HuH-7.5 (cell line): ENCODE data around the gene ATOH1.

Experiments used
- DNase-seq: peaks from one replicate; pipeline ENCODE4 v3.0.0; 2011; ENCODE audit warnings: low spot score

ATOH1 gene, protein sequence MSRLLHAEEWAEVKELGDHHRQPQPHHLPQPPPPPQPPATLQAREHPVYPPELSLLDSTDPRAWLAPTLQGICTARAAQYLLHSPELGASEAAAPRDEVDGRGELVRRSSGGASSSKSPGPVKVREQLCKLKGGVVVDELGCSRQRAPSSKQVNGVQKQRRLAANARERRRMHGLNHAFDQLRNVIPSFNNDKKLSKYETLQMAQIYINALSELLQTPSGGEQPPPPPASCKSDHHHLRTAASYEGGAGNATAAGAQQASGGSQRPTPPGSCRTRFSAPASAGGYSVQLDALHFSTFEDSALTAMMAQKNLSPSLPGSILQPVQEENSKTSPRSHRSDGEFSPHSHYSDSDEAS

DNA sequence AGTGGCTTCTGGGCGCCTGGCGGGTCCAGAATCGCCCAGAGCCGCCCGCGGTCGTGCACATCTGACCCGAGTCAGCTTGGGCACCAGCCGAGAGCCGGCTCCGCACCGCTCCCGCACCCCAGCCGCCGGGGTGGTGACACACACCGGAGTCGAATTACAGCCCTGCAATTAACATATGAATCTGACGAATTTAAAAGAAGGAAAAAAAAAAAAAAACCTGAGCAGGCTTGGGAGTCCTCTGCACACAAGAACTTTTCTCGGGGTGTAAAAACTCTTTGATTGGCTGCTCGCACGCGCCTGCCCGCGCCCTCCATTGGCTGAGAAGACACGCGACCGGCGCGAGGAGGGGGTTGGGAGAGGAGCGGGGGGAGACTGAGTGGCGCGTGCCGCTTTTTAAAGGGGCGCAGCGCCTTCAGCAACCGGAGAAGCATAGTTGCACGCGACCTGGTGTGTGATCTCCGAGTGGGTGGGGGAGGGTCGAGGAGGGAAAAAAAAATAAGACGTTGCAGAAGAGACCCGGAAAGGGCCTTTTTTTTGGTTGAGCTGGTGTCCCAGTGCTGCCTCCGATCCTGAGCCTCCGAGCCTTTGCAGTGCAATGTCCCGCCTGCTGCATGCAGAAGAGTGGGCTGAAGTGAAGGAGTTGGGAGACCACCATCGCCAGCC lies at the start of gene ATOH1:
TSS of gene ATOH1 (plus strand) at position 422 of the 663 bp plus-strand sequence. CDS start at position 596, 174 bp downstream.
- DNase-seq, result peak; percentile 55

DNA sequence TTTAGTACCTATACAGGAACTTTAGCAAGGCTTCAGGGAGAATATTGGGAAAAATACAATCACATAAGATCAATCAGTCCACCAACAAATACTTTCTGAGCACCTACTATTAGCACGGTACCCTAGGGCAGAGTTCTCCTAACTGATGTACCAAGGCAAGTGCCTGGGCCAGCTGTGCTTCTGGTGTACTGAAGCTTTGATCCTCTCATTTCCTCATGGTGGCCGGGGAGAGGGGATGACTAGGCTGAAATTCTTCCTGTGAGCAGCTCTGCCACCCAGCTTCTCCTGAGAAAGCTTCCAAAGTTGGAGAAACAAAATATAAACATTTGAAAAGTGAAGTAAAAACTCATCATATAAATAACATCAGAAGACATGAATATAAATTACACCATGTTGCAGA lies 49.3 kb upstream of the ATOH1 start:
- DNase-seq, result no peak

DNA sequence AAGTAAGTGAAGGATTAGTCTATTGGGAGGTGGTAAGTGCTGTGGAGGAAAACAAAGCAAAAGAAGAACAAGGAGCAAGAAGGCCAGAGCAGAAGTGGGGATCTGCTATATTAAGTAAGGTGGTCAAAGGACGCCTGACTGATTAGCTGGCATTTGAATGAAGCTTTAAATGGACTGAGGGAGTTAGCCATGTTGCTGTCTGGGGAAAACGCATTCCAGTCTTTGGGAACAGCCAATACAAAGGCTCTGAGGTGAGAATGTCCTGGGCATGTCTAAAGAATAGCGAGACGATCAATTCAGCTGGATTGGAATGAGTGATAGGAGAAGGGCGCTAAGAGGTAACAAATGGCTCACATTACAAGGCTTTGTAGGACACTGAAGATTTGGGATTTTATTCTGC lies 48.5 kb upstream of the ATOH1 start:
- DNase-seq, result no peak

DNA sequence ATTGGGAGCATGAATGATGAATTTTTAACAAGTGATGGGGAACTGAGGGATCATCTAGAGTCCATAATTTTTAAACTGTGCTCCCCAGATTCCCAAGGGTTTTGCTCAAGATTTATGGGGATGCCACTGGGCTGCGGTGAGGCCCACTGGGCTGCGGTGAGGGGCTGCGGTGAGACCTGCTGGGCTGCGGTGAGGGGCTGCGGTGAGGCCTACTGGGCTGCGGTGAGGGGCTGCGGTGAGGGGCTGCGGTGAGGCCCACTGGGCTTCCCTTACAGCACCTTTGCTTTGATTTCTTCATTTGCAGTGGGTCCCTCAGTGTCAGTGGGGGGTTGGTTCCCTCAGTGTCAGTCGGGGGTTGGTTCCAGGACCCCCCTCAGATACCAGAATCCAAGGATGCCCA lies 47.4 kb upstream of the ATOH1 start:
- DNase-seq, result no peak

DNA sequence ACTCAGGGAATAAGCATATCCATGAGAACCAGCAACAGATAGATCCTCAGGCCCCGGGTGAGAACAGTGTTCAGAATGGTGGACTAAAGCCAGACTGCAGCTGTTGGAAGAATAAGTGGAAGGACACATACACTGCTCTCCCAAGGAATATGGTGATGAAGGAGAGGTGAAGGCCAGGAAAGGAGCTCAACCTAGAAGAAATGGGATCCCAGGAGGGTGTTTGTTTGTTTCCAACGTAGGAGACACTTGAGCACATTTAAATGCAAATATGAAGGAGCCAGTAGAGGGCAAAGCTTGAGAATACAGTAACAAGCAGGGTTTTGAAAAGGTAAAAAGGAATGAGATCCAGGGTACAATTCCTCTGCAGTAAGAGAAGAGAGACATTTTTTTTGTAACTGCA lies 42.4 kb upstream of the ATOH1 start:
- no peak for DNase-seq

DNA sequence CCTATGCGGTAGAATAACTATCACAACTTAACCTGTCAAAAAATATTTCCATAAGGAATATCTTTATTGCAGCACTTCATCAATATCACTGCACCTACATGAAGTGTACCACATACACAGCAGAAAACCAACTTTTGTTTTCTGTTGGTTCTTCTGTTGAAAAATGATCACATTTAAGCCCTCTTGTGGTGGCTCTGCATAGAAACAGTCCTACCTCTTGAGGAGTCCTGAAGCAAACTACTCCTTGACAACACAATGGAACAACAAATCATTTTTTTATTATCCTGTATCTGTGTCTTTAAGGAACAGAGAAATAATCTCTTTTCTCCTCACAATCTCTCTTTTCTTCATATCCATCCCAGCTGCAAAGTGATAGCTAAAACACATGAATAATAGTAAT lies 39.8 kb upstream of the ATOH1 start:
- DNase-seq, result no peak

DNA sequence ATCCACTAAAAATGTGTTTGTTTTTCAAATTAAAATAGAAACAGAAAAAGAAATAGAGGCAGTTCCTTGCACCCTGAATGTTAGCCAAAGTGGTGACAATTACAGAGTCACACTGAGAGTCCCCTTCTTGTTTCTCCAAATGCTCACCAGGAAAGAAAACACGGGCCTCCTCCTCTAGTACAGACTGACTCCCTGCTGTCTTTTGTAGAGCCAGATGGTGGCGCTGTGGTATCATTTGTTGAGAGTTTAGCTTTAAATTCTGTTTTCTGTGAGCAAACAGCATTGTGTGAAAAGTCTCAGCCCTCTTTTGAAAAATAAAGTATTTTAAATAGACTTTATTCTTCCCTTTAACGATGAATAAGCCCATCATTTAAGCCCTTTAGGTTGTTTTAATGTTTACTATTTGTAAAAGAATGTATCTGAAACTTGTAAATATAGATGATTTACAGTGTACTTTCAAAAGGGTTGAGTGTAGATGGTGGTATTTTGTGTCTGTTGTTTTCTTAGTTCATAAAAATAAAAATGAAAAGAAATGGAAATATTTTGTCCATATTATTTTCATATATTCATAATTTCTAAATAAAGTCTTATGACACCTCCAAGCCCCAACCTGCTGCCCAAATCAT lies 36.9 kb upstream of the ATOH1 start:
- no peak for DNase-seq

DNA sequence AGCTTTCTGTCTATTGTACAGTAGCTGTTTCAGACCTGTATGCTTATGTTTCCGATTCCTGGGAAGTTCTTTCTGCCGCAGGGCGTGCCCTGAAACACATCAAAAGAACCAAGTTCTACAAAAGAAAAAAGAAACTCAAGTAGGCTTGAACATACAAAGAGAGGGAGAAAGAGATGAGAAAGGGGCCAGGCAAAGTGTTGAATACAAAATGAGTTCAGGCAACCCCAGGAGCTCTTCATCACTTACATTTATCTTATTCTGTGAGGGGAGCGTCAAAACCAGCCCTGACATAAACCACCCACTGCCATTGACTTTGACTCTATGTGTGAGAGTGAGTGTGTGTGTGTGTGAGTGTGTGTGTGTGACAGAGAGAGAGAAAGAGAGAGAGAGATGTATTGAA lies 26.5 kb upstream of the ATOH1 start:
- no peak for DNase-seq

DNA sequence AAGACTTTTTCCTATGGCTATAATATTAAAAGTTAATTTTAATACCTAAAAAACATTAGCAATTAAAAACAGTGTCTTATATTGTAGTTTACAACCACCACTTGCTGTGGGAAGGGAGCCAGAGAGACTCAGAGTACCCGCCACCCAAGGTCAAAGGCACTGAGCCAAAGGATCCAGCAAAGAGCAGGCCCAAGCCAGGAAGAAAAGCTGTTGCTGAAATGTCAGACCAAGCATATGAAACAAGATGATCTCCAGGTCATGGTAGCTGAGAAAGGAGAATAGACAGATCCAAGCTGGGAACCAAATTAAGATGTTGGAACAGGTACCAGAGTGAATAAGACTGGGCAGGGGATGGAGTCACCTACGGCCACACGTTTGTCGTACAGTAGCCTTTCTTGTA lies 18.8 kb upstream of the ATOH1 start:
- no peak for DNase-seq

DNA sequence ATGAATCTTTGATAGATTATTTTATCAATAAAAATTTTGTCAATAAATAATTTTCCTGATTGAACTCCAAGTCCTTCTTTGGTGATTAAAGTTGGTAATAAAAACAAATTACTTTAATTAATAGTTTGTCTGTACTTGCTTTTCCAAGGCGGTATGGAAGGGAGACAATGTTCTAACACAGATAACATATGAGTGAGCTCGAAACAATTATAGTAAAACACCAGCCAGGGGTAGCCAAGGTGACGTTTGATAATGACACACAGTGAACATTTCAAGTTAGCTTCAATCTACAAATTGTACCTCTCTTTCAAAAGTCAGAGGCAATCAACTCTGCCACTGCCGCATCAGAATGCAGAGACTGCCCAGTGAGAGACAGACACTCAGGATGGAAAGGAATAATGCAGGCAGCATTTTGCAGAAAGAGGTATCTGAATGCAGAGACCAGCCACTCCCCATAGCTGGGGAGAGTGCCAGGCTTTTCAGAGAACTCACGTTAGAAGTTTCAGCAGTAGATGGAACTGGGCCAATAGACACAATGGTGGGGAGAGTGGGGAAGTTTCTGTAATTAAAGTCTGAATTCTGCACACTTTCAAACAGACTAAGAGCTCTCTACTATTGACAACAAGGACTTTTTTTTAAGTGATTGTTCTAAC lies 18.1 kb upstream of the ATOH1 start:
- DNase-seq, result no peak

DNA sequence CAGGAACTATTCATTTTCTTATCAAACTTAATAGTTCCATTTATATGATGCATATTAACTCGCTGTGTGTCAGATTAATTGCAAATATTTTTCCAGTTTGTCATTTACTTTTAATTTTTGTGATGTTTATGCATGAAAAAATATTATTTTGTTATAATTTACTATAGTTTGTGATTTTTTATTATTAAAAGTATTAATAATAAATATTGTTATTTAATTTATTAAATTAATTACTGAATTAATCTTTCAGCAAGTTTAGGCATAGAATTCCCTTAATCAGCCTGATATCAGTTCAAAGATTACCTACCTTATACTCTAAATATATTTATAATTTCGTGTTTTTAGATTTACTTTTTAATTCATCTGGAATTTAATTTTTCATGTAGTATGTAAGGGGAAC lies 15.5 kb upstream of the ATOH1 start:
- no peak for DNase-seq

DNA sequence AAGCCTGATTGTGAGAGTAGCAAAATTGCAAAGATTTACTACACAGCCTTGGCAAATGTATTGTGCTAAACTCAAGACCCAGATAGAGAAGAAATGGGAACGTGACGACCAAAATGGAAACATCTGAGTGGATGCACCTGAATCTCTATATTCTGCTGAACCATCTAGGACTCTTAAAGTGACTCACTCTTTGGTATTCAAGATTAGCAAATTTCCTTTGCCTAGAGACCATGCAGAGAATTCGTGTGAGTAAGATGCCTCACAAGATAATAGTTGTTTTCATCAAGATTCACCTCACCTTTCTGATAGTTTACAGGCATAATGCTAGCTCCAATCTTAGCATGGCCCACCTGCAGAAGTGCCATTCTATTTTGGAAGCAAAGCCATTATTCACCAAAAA lies 14.4 kb upstream of the ATOH1 start:
- DNase-seq, result no peak

DNA sequence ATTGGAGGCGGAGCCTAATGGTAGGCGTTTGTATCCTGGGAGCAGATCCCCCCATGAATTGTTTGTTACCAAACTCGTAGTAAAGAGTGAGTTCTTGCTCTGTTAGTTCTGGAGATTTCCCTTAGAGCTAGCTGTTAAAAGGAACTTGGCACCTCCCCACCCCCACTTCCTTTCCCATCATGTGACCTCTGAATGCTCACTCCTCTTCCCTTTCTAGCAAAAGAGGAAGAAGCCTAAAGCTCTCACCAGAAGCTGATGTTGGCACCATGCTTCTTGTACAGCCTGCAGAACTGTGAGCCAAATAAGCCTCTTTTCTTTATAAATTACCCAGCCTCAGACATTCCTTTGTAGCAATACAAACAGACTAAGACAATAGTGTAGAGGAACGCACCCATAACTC lies 13.8 kb upstream of the ATOH1 start:
- DNase-seq, result no peak

DNA sequence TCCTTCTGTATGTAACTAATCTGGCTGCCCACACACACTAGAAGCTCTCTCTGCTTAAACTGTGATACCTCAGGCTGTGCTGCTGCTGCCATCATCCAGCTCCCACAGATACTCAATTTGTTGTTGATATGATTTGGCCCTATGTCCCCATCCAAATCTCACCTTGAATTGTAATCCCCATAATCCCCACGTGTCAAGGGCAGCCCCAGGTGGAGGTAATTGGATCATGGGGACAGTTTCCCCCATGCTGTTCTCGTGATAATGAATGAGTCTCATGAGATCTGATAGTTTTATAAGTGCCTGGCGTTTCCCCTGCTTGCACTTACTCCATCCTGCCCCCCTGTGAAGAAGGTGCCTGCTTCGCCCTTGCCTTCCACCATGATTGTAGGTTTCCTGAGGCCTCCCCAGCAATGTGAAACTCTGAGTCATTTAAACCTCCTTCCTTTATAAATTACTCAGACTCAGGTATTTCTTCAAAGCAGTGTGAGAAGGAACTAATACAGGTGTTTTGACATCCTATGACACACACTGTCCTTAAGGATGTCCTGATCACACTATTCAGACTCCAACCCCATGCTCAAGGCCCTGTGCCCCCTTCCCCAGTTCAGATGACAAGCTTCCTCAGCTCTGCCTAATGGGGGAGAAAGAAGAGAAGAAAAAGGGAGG lies 2.9 kb upstream of the ATOH1 start:
- DNase-seq, result no peak

DNA sequence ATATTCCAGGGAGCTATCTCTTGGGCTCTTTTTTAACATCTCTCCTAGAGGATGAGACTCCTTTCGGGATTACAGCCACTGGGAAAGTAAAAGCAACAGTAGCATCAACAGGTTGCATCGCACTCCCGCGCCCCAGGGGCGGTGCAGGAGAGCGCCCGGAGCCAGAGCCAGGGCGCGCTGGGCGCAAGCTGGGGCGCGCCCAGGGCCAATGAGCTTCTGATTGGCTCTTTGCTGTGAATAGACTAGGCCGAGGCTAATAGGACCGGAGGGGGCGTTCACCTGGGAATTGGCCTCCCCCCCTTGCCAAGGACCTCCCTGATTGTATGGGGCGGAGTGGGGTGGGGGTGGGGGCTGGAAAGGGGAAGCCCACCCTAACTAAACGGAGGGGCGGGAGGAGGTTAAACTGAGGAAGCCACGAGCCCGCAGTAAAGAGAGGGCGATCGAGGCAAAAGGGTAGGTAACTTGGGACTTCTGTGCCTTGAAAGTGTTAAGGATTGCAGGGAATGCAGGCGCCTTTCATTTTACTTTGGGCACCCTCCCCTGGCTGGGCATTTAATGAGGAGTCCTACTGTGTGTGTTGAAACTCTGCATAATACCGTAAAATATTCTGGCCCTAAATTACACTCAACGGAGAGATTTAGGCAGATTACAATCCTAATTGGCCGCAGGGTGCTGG lies 1.1 kb upstream of the ATOH1 start:
- DNase-seq, result no peak

DNA sequence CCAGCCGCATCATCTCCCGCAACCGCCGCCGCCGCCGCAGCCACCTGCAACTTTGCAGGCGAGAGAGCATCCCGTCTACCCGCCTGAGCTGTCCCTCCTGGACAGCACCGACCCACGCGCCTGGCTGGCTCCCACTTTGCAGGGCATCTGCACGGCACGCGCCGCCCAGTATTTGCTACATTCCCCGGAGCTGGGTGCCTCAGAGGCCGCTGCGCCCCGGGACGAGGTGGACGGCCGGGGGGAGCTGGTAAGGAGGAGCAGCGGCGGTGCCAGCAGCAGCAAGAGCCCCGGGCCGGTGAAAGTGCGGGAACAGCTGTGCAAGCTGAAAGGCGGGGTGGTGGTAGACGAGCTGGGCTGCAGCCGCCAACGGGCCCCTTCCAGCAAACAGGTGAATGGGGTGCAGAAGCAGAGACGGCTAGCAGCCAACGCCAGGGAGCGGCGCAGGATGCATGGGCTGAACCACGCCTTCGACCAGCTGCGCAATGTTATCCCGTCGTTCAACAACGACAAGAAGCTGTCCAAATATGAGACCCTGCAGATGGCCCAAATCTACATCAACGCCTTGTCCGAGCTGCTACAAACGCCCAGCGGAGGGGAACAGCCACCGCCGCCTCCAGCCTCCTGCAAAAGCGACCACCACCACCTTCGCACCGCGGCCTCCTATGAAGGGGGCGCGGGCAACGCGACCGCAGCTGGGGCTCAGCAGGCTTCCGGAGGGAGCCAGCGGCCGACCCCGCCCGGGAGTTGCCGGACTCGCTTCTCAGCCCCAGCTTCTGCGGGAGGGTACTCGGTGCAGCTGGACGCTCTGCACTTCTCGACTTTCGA lies 654 bp downstream of the ATOH1 start:
- no peak for DNase-seq

DNA sequence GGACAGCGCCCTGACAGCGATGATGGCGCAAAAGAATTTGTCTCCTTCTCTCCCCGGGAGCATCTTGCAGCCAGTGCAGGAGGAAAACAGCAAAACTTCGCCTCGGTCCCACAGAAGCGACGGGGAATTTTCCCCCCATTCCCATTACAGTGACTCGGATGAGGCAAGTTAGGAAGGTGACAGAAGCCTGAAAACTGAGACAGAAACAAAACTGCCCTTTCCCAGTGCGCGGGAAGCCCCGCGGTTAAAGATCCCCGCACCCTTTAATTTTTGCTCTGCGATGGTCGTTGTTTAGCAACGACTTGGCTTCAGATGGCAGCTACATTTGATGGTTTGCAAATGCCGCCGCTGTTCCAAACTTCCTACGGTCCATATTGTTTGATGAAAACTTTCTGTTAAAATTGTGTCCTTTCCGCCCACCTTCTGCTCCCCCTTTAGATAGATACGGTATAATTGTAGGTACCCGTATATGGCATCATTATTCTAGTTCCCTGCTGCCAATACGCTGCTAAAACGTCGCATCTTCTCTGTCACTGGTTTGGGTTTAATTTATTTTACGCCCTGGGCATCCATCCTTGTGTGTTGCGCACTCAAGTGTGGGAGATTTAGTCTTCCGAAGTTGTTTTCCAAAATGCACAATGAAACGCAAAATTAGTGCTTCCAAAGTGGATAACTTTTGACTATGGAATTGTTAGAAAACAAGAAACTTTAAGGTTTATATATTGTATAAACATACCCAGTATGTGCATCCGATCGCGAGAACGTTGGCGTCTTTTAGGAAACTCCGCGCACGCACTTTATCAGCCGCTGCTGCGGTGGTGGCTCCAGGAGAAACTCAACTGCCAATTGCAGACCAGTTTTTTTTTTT lies 1.5 kb downstream of the ATOH1 start:
- DNase-seq, result no peak

DNA sequence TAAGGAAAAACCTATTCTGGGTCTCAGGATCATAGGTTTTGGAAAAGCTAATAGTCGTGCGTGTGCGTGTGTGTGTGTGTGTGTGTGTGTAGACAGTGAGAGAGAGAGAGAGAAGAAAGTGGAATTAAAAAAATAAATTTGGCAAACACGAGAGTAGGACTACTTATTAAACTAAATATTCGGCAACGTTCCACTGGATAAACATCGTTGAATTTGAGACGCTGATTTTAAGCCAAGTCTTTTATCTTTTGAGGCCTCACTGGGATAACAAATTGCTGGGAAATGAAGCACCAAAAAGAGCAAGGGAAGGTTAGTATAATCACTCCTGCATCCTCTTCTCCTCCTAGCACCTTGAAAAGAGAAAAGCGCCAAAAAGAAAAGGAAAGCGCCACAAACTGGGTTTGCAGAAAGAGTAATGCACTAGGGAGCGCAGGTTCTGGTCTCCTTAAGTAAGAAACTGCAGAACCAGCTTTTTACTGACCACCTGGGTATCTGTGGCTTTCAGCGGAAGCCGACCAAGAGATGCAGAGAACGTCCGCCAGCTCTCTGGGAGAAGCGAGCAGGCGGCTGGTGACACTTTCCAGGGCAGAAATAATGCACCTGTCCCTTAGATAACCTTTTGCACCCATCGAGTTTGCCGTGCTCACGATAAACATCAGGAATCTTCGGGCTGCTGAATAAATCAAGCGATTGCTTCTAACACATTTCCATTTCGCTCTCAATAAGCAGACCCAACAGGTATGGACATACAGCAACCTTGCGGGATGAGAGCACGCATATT lies 3.4 kb downstream of the ATOH1 start:
- no peak for DNase-seq
